Lower leg skin (tissue), 3 donors: Measurements from ENCODE around the gene CASTOR2.

Experiments
- POLR2A ChIP-seq, 2 donors: fragments of 450-650 bp; IDR thresholded peaks; one replicate each; pipeline ENCODE4 v1.6.1; 2016 to 2017; ENCODE audit warnings: antibody characterized with exemption in 2 of 2, mild to moderate bottlenecking in 1 of 2, moderate library complexity in 1 of 2
- TF ChIP-seq, protein P1 (sequence below), 3 donors: fragments of 450-650 bp; IDR thresholded peaks; one replicate each; pipeline ENCODE4 v1.5.1; 2016; ENCODE audit warnings: antibody characterized with exemption in 3 of 3, mild to moderate bottlenecking in 3 of 3, moderate library complexity in 2 of 3

DNA sequence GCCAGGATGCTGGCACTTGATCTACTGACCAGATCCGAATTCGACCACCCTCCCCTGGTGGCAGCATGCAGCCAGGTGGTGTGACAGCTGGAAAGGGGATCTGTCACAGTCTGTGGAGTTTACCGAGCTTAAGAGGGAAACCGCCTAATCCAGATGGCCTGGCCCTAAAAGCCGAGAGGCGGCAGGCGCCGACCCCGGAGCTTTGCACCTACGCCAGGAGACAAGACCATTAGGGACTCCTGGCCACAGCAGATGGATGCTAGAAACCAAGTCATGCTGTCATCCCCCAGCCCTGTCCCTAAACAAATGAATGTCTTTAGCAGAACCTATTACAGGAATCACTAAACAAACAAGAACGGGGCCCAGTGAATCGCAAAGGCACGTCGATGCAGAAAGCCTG is 81.4 kb downstream of the CASTOR2 start:
- TF ChIP-seq, protein P1, sequence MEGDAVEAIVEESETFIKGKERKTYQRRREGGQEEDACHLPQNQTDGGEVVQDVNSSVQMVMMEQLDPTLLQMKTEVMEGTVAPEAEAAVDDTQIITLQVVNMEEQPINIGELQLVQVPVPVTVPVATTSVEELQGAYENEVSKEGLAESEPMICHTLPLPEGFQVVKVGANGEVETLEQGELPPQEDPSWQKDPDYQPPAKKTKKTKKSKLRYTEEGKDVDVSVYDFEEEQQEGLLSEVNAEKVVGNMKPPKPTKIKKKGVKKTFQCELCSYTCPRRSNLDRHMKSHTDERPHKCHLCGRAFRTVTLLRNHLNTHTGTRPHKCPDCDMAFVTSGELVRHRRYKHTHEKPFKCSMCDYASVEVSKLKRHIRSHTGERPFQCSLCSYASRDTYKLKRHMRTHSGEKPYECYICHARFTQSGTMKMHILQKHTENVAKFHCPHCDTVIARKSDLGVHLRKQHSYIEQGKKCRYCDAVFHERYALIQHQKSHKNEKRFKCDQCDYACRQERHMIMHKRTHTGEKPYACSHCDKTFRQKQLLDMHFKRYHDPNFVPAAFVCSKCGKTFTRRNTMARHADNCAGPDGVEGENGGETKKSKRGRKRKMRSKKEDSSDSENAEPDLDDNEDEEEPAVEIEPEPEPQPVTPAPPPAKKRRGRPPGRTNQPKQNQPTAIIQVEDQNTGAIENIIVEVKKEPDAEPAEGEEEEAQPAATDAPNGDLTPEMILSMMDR (IDR thresholded peaks at IDR 0.05) = no peak
- TF ChIP-seq POLR2A (IDR thresholded peaks at IDR 0.05) = no peak
